Astrocyte (in vitro differentiated cells and primary cell): ENCODE data around the gene BRINP2.

Source experiments
- CTCF ChIP-seq: IDR thresholded peaks from 2 replicates; pipeline ENCODE4 v1.5.1; 2011; ENCODE audit warnings: low read depth, mild to moderate bottlenecking, inconsistent platforms, low read length, moderate library complexity; ENCODE audit not compliant: insufficient read depth
- EZH2 ChIP-seq: IDR thresholded peaks from 2 replicates; pipeline ENCODE4 v1.6.1; 2012; ENCODE audit warnings: mild to moderate bottlenecking, low read length, inconsistent platforms; ENCODE audit not compliant: insufficient read depth

- TF ChIP-seq CTCF (peak; percentile 62), EZH2 (no peak)
Measured at GRCh38 chr1:177181631-177182291, 11.0 kb downstream of the BRINP2 start.
